ENCODE measurements around the gene IGSF21. TPM values are rescaled to one million over a fixed set of nuclear protein-coding genes. Genes with fewer than 3 reads are reported as not detected.
"Not testable (repeated sequence)": the region's sequence is repeated elsewhere in the genome, so short reads cannot be mapped to it uniquely, and the experiment has no call there.

Gene IGSF21
- total and polyA plus RNA-seq, 2 donors (not counting 3 experiments of a cell fraction or from before 2014, with no cell fraction given), result not detected

DNA sequence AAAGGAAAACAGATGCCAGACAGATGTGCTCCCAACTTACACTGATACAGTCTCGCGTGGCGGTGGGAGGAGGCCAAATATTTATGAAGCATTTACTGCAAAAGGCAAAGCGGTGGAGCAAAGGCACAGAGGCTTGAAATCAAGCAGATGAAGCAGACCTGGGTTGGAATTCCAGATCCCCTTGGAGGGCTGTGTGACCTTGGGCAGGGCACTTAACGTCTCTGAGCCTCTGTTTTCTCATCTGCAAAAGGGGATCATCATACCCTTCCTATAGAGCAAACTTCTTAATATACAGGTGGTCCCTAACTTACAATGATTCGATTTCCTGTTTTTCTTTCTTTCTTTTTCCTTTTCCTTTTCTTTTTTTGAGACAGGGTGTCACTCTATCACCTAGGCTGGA, 54.1 kb downstream of the IGSF21 start:
- TF ChIP-seq, protein P1, sequence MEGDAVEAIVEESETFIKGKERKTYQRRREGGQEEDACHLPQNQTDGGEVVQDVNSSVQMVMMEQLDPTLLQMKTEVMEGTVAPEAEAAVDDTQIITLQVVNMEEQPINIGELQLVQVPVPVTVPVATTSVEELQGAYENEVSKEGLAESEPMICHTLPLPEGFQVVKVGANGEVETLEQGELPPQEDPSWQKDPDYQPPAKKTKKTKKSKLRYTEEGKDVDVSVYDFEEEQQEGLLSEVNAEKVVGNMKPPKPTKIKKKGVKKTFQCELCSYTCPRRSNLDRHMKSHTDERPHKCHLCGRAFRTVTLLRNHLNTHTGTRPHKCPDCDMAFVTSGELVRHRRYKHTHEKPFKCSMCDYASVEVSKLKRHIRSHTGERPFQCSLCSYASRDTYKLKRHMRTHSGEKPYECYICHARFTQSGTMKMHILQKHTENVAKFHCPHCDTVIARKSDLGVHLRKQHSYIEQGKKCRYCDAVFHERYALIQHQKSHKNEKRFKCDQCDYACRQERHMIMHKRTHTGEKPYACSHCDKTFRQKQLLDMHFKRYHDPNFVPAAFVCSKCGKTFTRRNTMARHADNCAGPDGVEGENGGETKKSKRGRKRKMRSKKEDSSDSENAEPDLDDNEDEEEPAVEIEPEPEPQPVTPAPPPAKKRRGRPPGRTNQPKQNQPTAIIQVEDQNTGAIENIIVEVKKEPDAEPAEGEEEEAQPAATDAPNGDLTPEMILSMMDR (IDR thresholded peaks at IDR 0.05; ENCODE audit: extremely low read depth in 1 of 2, insufficient read depth in 1 of 2, low read depth in 1 of 2, low read length in 2 of 2), result no peak
- H4K20me1 ChIP-seq (replicated peaks; ENCODE audit: control insufficient read depth, extremely low read depth, insufficient read depth, low read length), result no peaks in the 10 kb centered on the region
- H3K4me1 ChIP-seq (ENCODE audit: control insufficient read depth, extremely low read depth, insufficient read depth, low read length), result no peaks in the 10 kb centered on the region
- no peak overlapping the region for H3K4me2 ChIP-seq (ENCODE audit: insufficient read depth, low read length)
- H3K9ac ChIP-seq (replicated peaks; ENCODE audit: extremely low read depth, insufficient read depth, low read length), result no peak overlapping the region
- no peak for DNase-seq (ENCODE audit: low read depth, low spot score)
- dilution Hi-C loops (cut with MboI; ENCODE audit: extremely low pct_ligation_motif_present, low sequenced_read_pairs) (no loop called here), intact Hi-C loops (cut with micrococcal nuclease) (no loop called here)
- H3K4me3 ChIP-seq (replicated peaks in 1 of 3; ENCODE audit: insufficient read depth in 1 of 3, low read depth in 1 of 3, low read length in 3 of 3), result no peak overlapping the region
- no peaks in the 10 kb centered on the region for H3K9me3 ChIP-seq (replicated peaks; ENCODE audit: control insufficient read depth, insufficient read depth, low read length)
- no peaks in the 10 kb centered on the region for H3K36me3 ChIP-seq (ENCODE audit: control insufficient read depth in 2 of 2, extremely low read depth in 1 of 2, insufficient read depth in 2 of 2, low read length in 2 of 2)
- H3K79me2 ChIP-seq (ENCODE audit: control insufficient read depth, insufficient read depth, low read length), result no peaks in the 10 kb centered on the region
- ChIA-PET CTCF (no interaction called here), POLR2A (no interaction called here)
- H3K9me1 ChIP-seq (replicated peaks; ENCODE audit: control insufficient read depth, extremely low read depth, insufficient read depth, low read length), result no peaks in the 10 kb centered on the region
- no peak overlapping the region for H2AFZ ChIP-seq (ENCODE audit: low read depth, low read length)
- no TSS peak for BruUV-seq (replicated peaks)
- H3K27me3 ChIP-seq (ENCODE audit: control insufficient read depth in 2 of 2, insufficient read depth in 2 of 2, low read length in 2 of 2), result no peaks in the 10 kb centered on the region
- FAIRE-seq, result no peak
- H3K27ac ChIP-seq (ENCODE audit: insufficient read depth, low read depth, low read length), result no peak overlapping the region

DNA sequence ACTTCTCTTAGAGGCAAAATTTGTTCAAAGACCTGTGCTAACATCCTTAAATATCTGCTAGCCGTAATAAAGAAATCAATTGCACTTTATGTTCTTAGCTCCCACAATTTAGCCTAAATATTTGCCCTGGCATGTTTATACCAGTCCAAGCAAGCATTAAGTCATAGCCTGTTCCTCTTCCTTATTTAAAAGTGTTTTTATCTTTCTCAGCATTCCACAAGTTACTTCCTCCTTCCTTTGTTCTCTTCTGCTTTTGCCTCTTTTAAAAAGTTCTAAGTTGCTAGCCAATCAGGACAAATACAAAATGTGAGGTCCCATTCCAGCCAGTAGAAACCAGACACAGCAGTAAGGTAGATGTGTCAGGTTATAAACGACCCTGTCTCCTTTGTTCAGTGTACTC, 58.0 kb downstream of the IGSF21 start:
- H3K4me1 ChIP-seq (ENCODE audit: control insufficient read depth, extremely low read depth, insufficient read depth, low read length); CTCF ChIA-PET; H3K9ac ChIP-seq (replicated peaks; ENCODE audit: extremely low read depth, insufficient read depth, low read length); H3K27ac ChIP-seq (ENCODE audit: insufficient read depth, low read depth, low read length); H3K9me3 ChIP-seq (replicated peaks; ENCODE audit: control insufficient read depth, insufficient read depth, low read length); BruUV-seq (replicated peaks); H3K27me3 ChIP-seq (ENCODE audit: control insufficient read depth in 2 of 2, insufficient read depth in 2 of 2, low read length in 2 of 2); H3K36me3 ChIP-seq (ENCODE audit: control insufficient read depth in 2 of 2, extremely low read depth in 1 of 2, insufficient read depth in 2 of 2, low read length in 2 of 2); intact Hi-C loops (cut with micrococcal nuclease); H3K79me2 ChIP-seq (ENCODE audit: control insufficient read depth, insufficient read depth, low read length); H3K9me1 ChIP-seq (replicated peaks; ENCODE audit: control insufficient read depth, extremely low read depth, insufficient read depth, low read length); H2AFZ ChIP-seq (ENCODE audit: low read depth, low read length); POLR2A ChIA-PET; dilution Hi-C loops (cut with MboI; ENCODE audit: extremely low pct_ligation_motif_present, low sequenced_read_pairs); H4K20me1 ChIP-seq (replicated peaks; ENCODE audit: control insufficient read depth, extremely low read depth, insufficient read depth, low read length); H3K4me3 ChIP-seq (replicated peaks in 1 of 3; ENCODE audit: insufficient read depth in 1 of 3, low read depth in 1 of 3, low read length in 3 of 3); H3K4me2 ChIP-seq (ENCODE audit: insufficient read depth, low read length); DNase-seq (ENCODE audit: low read depth, low spot score); FAIRE-seq: not testable (repeated sequence)
